Glutamatergic neuron (in vitro differentiated cells): ENCODE measurements around the gene YIPF3. TPM values are rescaled to one million over a fixed set of nuclear protein-coding genes. Genes with fewer than 3 reads are reported as not detected.
"Not testable (repeated sequence)": the region's sequence is repeated elsewhere in the genome, so short reads cannot be mapped to it uniquely, and the experiment has no call there.

ENCODE experiments used
- DNase-seq: peaks from one replicate; pipeline ENCODE4 v3.0.0; 2022
- H3K27ac Mint-ChIP-seq: one replicate; pipeline ENCODE4 v1.8.0; 2020; ENCODE audit warnings: mild to moderate bottlenecking, mixed read lengths, inconsistent platforms; ENCODE audit not compliant: unreplicated experiment
- H3K27me3 Mint-ChIP-seq: one replicate; pipeline ENCODE4 v1.8.0; 2020; ENCODE audit warnings: mild to moderate bottlenecking, moderate library complexity, mixed read lengths, inconsistent platforms; ENCODE audit not compliant: unreplicated experiment
- H3K36me3 Mint-ChIP-seq: one replicate; pipeline ENCODE4 v1.8.0; 2020; ENCODE audit warnings: mild to moderate bottlenecking, mixed read lengths, inconsistent platforms; ENCODE audit not compliant: unreplicated experiment
- H3K4me1 Mint-ChIP-seq: one replicate; pipeline ENCODE4 v1.8.0; 2020; ENCODE audit warnings: mild to moderate bottlenecking, low read depth, mixed read lengths, inconsistent platforms; ENCODE audit not compliant: unreplicated experiment
- H3K4me3 Mint-ChIP-seq: one replicate; pipeline ENCODE4 v1.8.0; 2020; ENCODE audit warnings: mild to moderate bottlenecking, mixed read lengths, inconsistent platforms; ENCODE audit not compliant: unreplicated experiment
- H3K9me3 Mint-ChIP-seq: one replicate; pipeline ENCODE4 v1.8.0; 2020; ENCODE audit warnings: mild to moderate bottlenecking, moderate library complexity, mixed read lengths, inconsistent platforms; ENCODE audit not compliant: unreplicated experiment
- long read RNA-seq: library from polyadenylated mRNA; unstranded; transcript quantifications from one replicate; pipeline ENCODE4 v2.0.0, GENCODE V29; 2020; ENCODE audit not compliant: unreplicated experiment
- total RNA-seq: library from RNA; stranded (reverse); fragmentation: NEBNext Ultra II Directional; extraction: Animal tissue kit (Norgen Biotek cat#: 25700); gene quantifications from one replicate; pipeline ENCODE4 v1.2.1, GENCODE V29; 2021; ENCODE audit not compliant: unreplicated experiment
- TF ChIP-seq, protein P1 (sequence below): fragments of 200-600 bp; sonication (generic); IDR thresholded peaks from one replicate; pipeline ENCODE4 v1.5.0; 2021; ENCODE audit not compliant: partially characterized antibody, unreplicated experiment

The YIPF3 gene
- 198 TPM for total RNA-seq
- long read RNA-seq, transcript YIPF3-208 (9 exons, 1,321 nt): minor isoform, 6 of 239 reads
- long read RNA-seq, transcript YIPF3-202 (9 exons, 1,576 nt): major isoform, 194 of 239 reads
- long read RNA-seq, partial matches to known transcripts: 14 of 239 reads
- long read RNA-seq, other reads (novel, unspliced or antisense): 23 of 239 reads

- TF ChIP-seq, protein P1, sequence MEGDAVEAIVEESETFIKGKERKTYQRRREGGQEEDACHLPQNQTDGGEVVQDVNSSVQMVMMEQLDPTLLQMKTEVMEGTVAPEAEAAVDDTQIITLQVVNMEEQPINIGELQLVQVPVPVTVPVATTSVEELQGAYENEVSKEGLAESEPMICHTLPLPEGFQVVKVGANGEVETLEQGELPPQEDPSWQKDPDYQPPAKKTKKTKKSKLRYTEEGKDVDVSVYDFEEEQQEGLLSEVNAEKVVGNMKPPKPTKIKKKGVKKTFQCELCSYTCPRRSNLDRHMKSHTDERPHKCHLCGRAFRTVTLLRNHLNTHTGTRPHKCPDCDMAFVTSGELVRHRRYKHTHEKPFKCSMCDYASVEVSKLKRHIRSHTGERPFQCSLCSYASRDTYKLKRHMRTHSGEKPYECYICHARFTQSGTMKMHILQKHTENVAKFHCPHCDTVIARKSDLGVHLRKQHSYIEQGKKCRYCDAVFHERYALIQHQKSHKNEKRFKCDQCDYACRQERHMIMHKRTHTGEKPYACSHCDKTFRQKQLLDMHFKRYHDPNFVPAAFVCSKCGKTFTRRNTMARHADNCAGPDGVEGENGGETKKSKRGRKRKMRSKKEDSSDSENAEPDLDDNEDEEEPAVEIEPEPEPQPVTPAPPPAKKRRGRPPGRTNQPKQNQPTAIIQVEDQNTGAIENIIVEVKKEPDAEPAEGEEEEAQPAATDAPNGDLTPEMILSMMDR: no peak
- H3K36me3 Mint-ChIP-seq: peaks cover 4% of the 10 kb centered on the region
- no peak within 1 kb of the TSS for H3K27ac Mint-ChIP-seq
- peaks cover 12% of the 10 kb centered on the region for H3K4me1 Mint-ChIP-seq
- peaks cover 2% of the 10 kb centered on the region for H3K9me3 Mint-ChIP-seq
- H3K4me3 Mint-ChIP-seq: no peak within 1 kb of the TSS
- peaks cover 7% of the 10 kb centered on the region for H3K27me3 Mint-ChIP-seq
- DNase-seq: peak; percentile 93
Observed at GRCh38 chr6:43516697-43517504, at the start of gene YIPF3, which contains the start of gene POLR1C. TSS of gene YIPF3 (minus strand) at chr6:43516926. CDS start at chr6:43516807, 119 bp downstream. TSS of gene POLR1C (plus strand) at chr6:43517089. CDS start at chr6:43517110, 21 bp downstream.

GRCh38 chr6:43559328-43559727 is 42.6 kb upstream of the YIPF3 start:
- no peak for DNase-seq
- H3K27ac Mint-ChIP-seq: no peak overlapping the region
- H3K4me3 Mint-ChIP-seq: no peak overlapping the region
- TF ChIP-seq, protein P1: no peak
- no peaks in the 10 kb centered on the region for H3K4me1 Mint-ChIP-seq
- H3K9me3 Mint-ChIP-seq: no peaks in the 10 kb centered on the region
- H3K36me3 Mint-ChIP-seq: no peaks in the 10 kb centered on the region
- no peaks in the 10 kb centered on the region for H3K27me3 Mint-ChIP-seq

GRCh38 chr6:43557620-43558019 is 40.9 kb upstream of the YIPF3 start:
- H3K27ac Mint-ChIP-seq, H3K27me3 Mint-ChIP-seq, H3K9me3 Mint-ChIP-seq, H3K36me3 Mint-ChIP-seq, DNase-seq, H3K4me1 Mint-ChIP-seq, H3K4me3 Mint-ChIP-seq: not testable (repeated sequence)

- no peak overlapping the region for H3K4me3 Mint-ChIP-seq
- H3K27me3 Mint-ChIP-seq: no peaks in the 10 kb centered on the region
- DNase-seq: no peak
Observed at GRCh38 chr6:43547222-43547621, 30.5 kb upstream of the YIPF3 start.

DNA sequence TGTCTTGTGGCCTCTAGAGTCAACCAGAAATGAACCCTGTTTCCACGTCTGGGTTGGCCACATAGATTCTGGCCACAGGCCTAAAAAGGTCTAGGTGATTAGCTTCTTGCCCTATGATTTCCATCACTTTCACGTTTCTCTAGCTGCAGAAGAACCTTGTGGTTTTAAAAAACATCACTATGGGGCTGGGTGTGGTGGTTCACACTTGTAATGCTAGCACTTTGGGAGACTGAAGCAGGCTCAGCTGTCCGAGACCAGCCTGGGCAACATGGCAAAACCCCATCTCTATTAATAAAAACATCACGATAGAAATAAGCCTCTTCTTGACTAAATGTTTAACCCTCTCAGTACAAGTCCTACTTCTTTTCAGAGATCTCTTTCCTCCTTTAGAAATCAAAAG is 27.7 kb upstream of the YIPF3 start:
- Mint-ChIP-seq H3K9me3 (no peaks in the 10 kb centered on the region), H3K4me3 (no peak overlapping the region), H3K4me1 (no peaks in the 10 kb centered on the region), H3K36me3 (no peaks in the 10 kb centered on the region), H3K27ac (no peak overlapping the region), H3K27me3 (no peaks in the 10 kb centered on the region)
- TF ChIP-seq, protein P1: no peak
- no peak for DNase-seq

More at GRCh38 chr6:43547222-43547621, 30.5 kb upstream of the YIPF3 start:
- TF ChIP-seq, protein P1: no peak
- no peaks in the 10 kb centered on the region for H3K36me3 Mint-ChIP-seq
- H3K9me3 Mint-ChIP-seq: no peaks in the 10 kb centered on the region
- H3K27ac Mint-ChIP-seq: no peak overlapping the region
- no peaks in the 10 kb centered on the region for H3K4me1 Mint-ChIP-seq
